SK-N-SH (cell line): ENCODE data around the gene ABCC11. TPM values are rescaled to one million over a fixed set of nuclear protein-coding genes. Genes with fewer than 3 reads are reported as not detected.
"Not testable (repeated sequence)": the region's sequence is repeated elsewhere in the genome, so short reads cannot be mapped to it uniquely, and the experiment has no call there.

Experiments used
- CTCF ChIA-PET: fragments of 300-600, 350-600 bp; formaldehyde crosslinking; extraction: SDS; loops from one replicate; lab custom pipeline; 2021; lab: Yijun Ruan, JAX
- POLR2A ChIA-PET: fragments of 350-600 bp; sonication (Branson Sonifier 250); formaldehyde crosslinking; extraction: SDS; loops from one replicate; lab custom pipeline; 2020; ENCODE audit warnings: antibody characterized with exemption, inconsistent platforms; lab: Yijun Ruan, JAX
- DNase-seq: peaks from one replicate; pipeline ENCODE4 v3.0.0; 2012
- H2AFZ ChIP-seq: fragments of 200-600 bp; sonication (generic); 2 replicates; pipeline ENCODE4 v1.8.1; 2016; ENCODE audit warnings: antibody characterized with exemption, mild to moderate bottlenecking, low read depth
- H3F3A ChIP-seq: fragments of 200-600 bp; sonication (generic); replicated peaks from 2 replicates; pipeline ENCODE3; 2016; ENCODE audit warnings: antibody characterized with exemption, mild to moderate bottlenecking; ENCODE audit not compliant: insufficient read depth
- H3K27ac ChIP-seq, 2 experiments: fragments of 200-500 bp in 1 of 2; fragments of 200-600 bp in 1 of 2; sonication (Bioruptor generic) in 1 of 2; sonication (generic), shearing (Covaris generic) in 1 of 2; 2 replicates each; pipeline versions ENCODE4 v1.5.1 to v1.6.1; 2014 to 2016; ENCODE audit warnings: low read depth in 2 of 2, inconsistent platforms in 1 of 2, low read length in 1 of 2, mild to moderate bottlenecking in 1 of 2, mixed read lengths in 1 of 2
- H3K27me3 ChIP-seq: fragments of 200-600 bp; sonication (generic), shearing (Covaris generic); 2 replicates; pipeline ENCODE4 v1.6.1; 2016; ENCODE audit warnings: mixed run types; ENCODE audit not compliant: insufficient read depth
- H3K36me3 ChIP-seq, 2 experiments: fragments of 200-500 bp in 1 of 2; fragments of 200-600 bp in 1 of 2; sonication (Bioruptor generic) in 1 of 2; sonication (generic) in 1 of 2; replicated peaks in 1 of 2; 2 replicates each; pipeline versions ENCODE3 to v1.5.1; 2014 to 2016; ENCODE audit warnings: low read length in 1 of 2, mild to moderate bottlenecking in 1 of 2; ENCODE audit not compliant: insufficient read depth in 2 of 2, control insufficient read depth in 1 of 2
- H3K4me1 ChIP-seq, 2 experiments: fragments of 200-500 bp in 1 of 2; fragments of 200-600 bp in 1 of 2; sonication (Bioruptor generic) in 1 of 2; sonication (generic), shearing (Covaris generic) in 1 of 2; 2 replicates each; pipeline versions ENCODE4 v1.5.1 to v1.6.1; 2014 to 2016; ENCODE audit warnings: low read depth in 1 of 2, low read length in 1 of 2, mixed run types in 1 of 2; ENCODE audit not compliant: insufficient read depth in 2 of 2, control insufficient read depth in 1 of 2
- H3K4me2 ChIP-seq: fragments of 200-600 bp; sonication (generic), shearing (Covaris generic); 2 replicates; pipeline ENCODE4 v1.6.1; 2017; ENCODE audit warnings: mixed run types
- H3K4me3 ChIP-seq, 2 experiments: fragments of 200-500 bp in 1 of 2; fragments of 200-600 bp in 1 of 2; sonication (Bioruptor generic) in 1 of 2; sonication (generic), shearing (Covaris generic) in 1 of 2; 2 replicates each; pipeline versions ENCODE4 v1.5.1 to v1.8.1; 2014 to 2016; ENCODE audit warnings: low read depth in 2 of 2, inconsistent platforms in 1 of 2, low read length in 1 of 2, mild to moderate bottlenecking in 1 of 2, mixed read lengths in 1 of 2, moderate library complexity in 1 of 2
- H3K79me2 ChIP-seq: fragments of 200-600 bp; sonication (generic); 2 replicates; pipeline ENCODE4 v1.8.1; 2017; ENCODE audit warnings: mild to moderate bottlenecking; ENCODE audit not compliant: insufficient read depth
- H3K9ac ChIP-seq: fragments of 200-600 bp; sonication (generic); 2 replicates; pipeline ENCODE4 v1.6.1; 2017; ENCODE audit warnings: mixed run types
- H3K9me2 ChIP-seq: fragments of 200-600 bp; sonication (generic); 2 replicates; pipeline ENCODE4 v1.6.1; 2017; ENCODE audit warnings: mixed run types
- H3K9me3 ChIP-seq: fragments of 200-600 bp; sonication (generic); 2 replicates; pipeline ENCODE4 v1.6.1; 2017; ENCODE audit warnings: mixed run types, mild to moderate bottlenecking, moderate library complexity
- H4K20me1 ChIP-seq: fragments of 200-600 bp; sonication (generic); 2 replicates; pipeline ENCODE4 v1.6.1; 2017; ENCODE audit warnings: mild to moderate bottlenecking, mixed run types; ENCODE audit not compliant: insufficient read depth
- CHD2 ChIP-seq: fragments of 150-350 bp; IDR thresholded peaks from 2 replicates; pipeline ENCODE4 v1.6.1; 2018; ENCODE audit warnings: low read length; ENCODE audit not compliant: partially characterized antibody
- ELF1 ChIP-seq: IDR thresholded peaks from 2 replicates; pipeline ENCODE4 v1.4.0; 2012
- EZH2phosphoT487 ChIP-seq: fragments of 200-600 bp; sonication (generic); IDR thresholded peaks from 2 replicates; pipeline ENCODE4 v1.6.1; 2017; ENCODE audit warnings: low read depth, mixed run types, mild to moderate bottlenecking, antibody characterized with exemption, moderate library complexity, borderline replicate concordance
- FOSL2 ChIP-seq: IDR thresholded peaks from 2 replicates; pipeline ENCODE4 v1.4.0; 2012; ENCODE audit warnings: low read depth, mild to moderate bottlenecking, moderate library complexity, borderline replicate concordance
- GABPA ChIP-seq: IDR thresholded peaks from 2 replicates; pipeline ENCODE4 v1.4.0; 2012; ENCODE audit warnings: low read depth, mild to moderate bottlenecking
- JUND ChIP-seq: IDR thresholded peaks from 2 replicates; pipeline ENCODE4 v1.4.0; 2012
- MXI1 ChIP-seq: IDR thresholded peaks from 2 replicates; pipeline ENCODE4 v1.6.1; 2012; ENCODE audit warnings: mild to moderate bottlenecking, low read depth, low read length, improper control_type of control experiment
- NFIC ChIP-seq: IDR thresholded peaks from 2 replicates; pipeline ENCODE4 v1.4.0; 2012; ENCODE audit warnings: borderline replicate concordance
- PBX3 ChIP-seq: IDR thresholded peaks from 2 replicates; pipeline ENCODE4; 2012
- POLR2AphosphoS5 ChIP-seq: IDR thresholded peaks from 2 replicates; pipeline ENCODE4 v1.6.1; 2012; ENCODE audit warnings: low read depth, low read length
- RAD21 ChIP-seq: IDR thresholded peaks from 2 replicates; pipeline ENCODE4 v1.6.1; 2012; ENCODE audit warnings: mild to moderate bottlenecking, low read length
- RCOR1 ChIP-seq: fragments of 150-350 bp; IDR thresholded peaks from 2 replicates; pipeline ENCODE4 v1.6.1; 2017; ENCODE audit warnings: antibody characterized with exemption, low read length
- RFX5 ChIP-seq: IDR thresholded peaks from 2 replicates; pipeline ENCODE4 v1.6.1; 2012; ENCODE audit warnings: mild to moderate bottlenecking, improper control_type of control experiment, low read length
- RXRA ChIP-seq: IDR thresholded peaks from 2 replicates; pipeline ENCODE4 v1.4.0; 2012; ENCODE audit warnings: low read depth, mild to moderate bottlenecking, borderline replicate concordance
- SIN3A ChIP-seq: IDR thresholded peaks from 2 replicates; pipeline ENCODE4 v1.6.1; 2012; ENCODE audit warnings: low read depth, mild to moderate bottlenecking, low read length, moderate library complexity, borderline replicate concordance
- TAF1 ChIP-seq: IDR thresholded peaks from 2 replicates; pipeline ENCODE4 v1.6.1; 2012; ENCODE audit warnings: low read depth, mild to moderate bottlenecking, low read length, moderate library complexity, borderline replicate concordance
- TCF12 ChIP-seq: IDR thresholded peaks from 2 replicates; pipeline ENCODE4 v1.4.0; 2012
- USF1 ChIP-seq: IDR thresholded peaks from 2 replicates; pipeline ENCODE4 v1.4.0; 2012; ENCODE audit warnings: low read depth, borderline replicate concordance
- YY1 ChIP-seq: IDR thresholded peaks from 2 replicates; pipeline ENCODE4 v1.4.0; 2012; ENCODE audit warnings: low read depth, mild to moderate bottlenecking
- ZBTB33 ChIP-seq: IDR thresholded peaks from 2 replicates; pipeline ENCODE4 v1.4.0; 2012; ENCODE audit warnings: low read depth, borderline replicate concordance
- WGBS: methylation state at CpG from one replicate; pipeline ENCODE4 v1.1.6; 2017; ENCODE audit warnings: low lambda C conversion rate; 5-methylcytosine and 5-hydroxymethylcytosine counted together
- polyA plus RNA-seq, 3 experiments: library from polyadenylated mRNA; depleted of rRNA; stranded (reverse); fragments of >200 nt; gene quantifications; 2 replicates each; pipeline ENCODE4 v1.2.3, GENCODE V29; 2012
- TF ChIP-seq, protein P1 (sequence below): IDR thresholded peaks from 2 replicates; pipeline ENCODE4 v1.4.0; 2012; ENCODE audit warnings: low read depth

Gene ABCC11
- polyA plus RNA-seq, 1 of the 3 experiments (the other 2 are of a cell fraction), result 0.07 TPM

DNA sequence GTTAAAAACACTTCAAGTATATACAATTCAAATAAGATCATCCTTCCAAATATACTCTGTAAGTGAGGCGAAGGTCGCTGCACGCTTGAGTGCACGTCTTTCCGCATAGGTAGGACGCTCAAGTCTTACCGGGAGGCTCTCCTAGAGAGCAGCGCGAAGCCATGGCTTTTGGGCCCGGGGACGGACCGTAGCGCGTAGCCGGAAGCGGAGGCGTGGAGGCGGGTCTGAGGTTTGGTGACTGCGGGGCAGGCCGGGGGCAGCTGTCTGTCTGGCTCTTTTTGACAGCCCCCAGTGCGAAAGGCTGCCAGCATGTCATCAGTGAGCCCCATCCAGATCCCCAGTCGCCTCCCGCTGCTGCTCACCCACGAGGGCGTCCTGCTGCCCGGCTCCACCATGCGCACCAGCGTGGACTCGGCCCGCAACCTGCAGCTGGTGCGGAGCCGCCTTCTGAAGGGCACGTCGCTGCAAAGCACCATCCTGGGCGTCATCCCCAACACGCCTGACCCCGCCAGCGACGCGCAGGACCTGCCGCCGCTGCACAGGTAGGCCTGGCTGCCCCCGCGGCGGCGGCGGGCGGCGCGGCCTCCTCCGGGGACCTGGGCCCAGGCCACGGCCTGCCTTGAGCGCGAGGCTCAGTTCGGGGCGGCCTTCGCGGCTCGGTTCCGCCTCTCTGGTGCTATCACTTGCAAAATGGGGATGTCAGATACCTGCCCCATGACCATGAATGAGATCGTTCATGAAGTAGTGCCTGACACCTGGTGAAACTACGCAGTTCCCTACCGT lies 3.1 kb downstream of the ABCC11 start, which contains the start of gene LONP2:
TSS of gene LONP2 (plus strand) at position 221 of the 783 bp plus-strand sequence. CDS start at position 310, 89 bp downstream.
- Histone ChIP-seq H3K79me2 (peaks cover 52% of the 10 kb centered on the region), H3K27me3 (no peaks in the 10 kb centered on the region), H3K4me3 (peak within 1 kb of the TSS; percentile 75 to 91), H3K9me2 (no peaks in the 10 kb centered on the region), H3K36me3 (no peaks in the 10 kb centered on the region), H2AFZ (peak within 1 kb of the TSS; percentile 99), H4K20me1 (peaks cover 15% of the 10 kb centered on the region; the same call in 1 of the 2 replicates), H3F3A (no peaks in the 10 kb centered on the region), H3K4me2 (peak within 1 kb of the TSS; percentile 87), H3K27ac (peak within 1 kb of the TSS; percentile 70 to 72), H3K4me1 (peaks cover 6 to 10% of the 10 kb centered on the region in 2 experiments; a peak in 3 of 4 replicates), H3K9me3 (no peaks in the 10 kb centered on the region), H3K9ac (peak within 1 kb of the TSS; percentile 85)
- DNase-seq, result peak; percentile 91
- WGBS, result under 1% methylated on average over 30 of the region's 63 CpGs
- CTCF ChIA-PET, result interaction anchor here (0.6 to 1.2 kb wide), 3 partner anchors 10 to 385 kb away, joined by 3 read pairs; no protein-coding TSS in a partner anchor
- POLR2A ChIA-PET, result interaction anchor here (0.6 to 0.8 kb wide), 2 partner anchors 142 to 379 kb away, joined by 3 read pairs; no protein-coding TSS in a partner anchor
- TF ChIP-seq TCF12, result 0 out of 2 replicates have a peak, but pooled peaks have one; percentile 5
- TF ChIP-seq POLR2AphosphoS5, result peak; percentile 63; the same call in 1 of the 2 replicates
- TF ChIP-seq EZH2phosphoT487, result no peak
- TF ChIP-seq ELF1, result peak; percentile 95
- peak; percentile 77 for TF ChIP-seq CHD2
- peak; percentile 75; the same call in 1 of the 2 replicates for TF ChIP-seq ZBTB33
- TF ChIP-seq JUND, result no peak
- TF ChIP-seq TAF1, result peak; percentile 68
- TF ChIP-seq NFIC, result no peak
- no peak for TF ChIP-seq USF1
- TF ChIP-seq RFX5, result no peak
- peak; percentile 93 for TF ChIP-seq MXI1
- peak; percentile 85 for TF ChIP-seq GABPA
- TF ChIP-seq RCOR1, result peak; percentile 74
- TF ChIP-seq, protein P1, sequence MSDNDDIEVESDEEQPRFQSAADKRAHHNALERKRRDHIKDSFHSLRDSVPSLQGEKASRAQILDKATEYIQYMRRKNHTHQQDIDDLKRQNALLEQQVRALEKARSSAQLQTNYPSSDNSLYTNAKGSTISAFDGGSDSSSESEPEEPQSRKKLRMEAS, result peak; percentile 89
- peak; percentile 97 for TF ChIP-seq SIN3A
- TF ChIP-seq RAD21, result no peak
- no peak for TF ChIP-seq RXRA
- no peak for TF ChIP-seq FOSL2
- TF ChIP-seq YY1, result peak; percentile 58; the same call in 1 of the 2 replicates
- TF ChIP-seq PBX3, result peak; percentile 63

GRCh38 chr16:48240147-48240546 lies 7.2 kb downstream of the ABCC11 start:
- H3K27ac ChIP-seq, CTCF ChIA-PET, H3K4me2 ChIP-seq, H3K36me3 ChIP-seq, POLR2A ChIA-PET, H3K9ac ChIP-seq, H3K27me3 ChIP-seq, H3K9me3 ChIP-seq, H3F3A ChIP-seq, H2AFZ ChIP-seq, H3K4me1 ChIP-seq, DNase-seq, H3K9me2 ChIP-seq, H4K20me1 ChIP-seq, H3K4me3 ChIP-seq: not testable (repeated sequence)
- 59% methylated on average over 3 of the region's 3 CpGs for WGBS
- peaks cover 13% of the 10 kb centered on the region for H3K79me2 ChIP-seq
